ENCODE data around the gene ZNF594.
"Not testable (repeated sequence)": the region's sequence is repeated elsewhere in the genome, so short reads cannot be mapped to it uniquely, and the experiment has no call there.

ZNF594 gene

DNA sequence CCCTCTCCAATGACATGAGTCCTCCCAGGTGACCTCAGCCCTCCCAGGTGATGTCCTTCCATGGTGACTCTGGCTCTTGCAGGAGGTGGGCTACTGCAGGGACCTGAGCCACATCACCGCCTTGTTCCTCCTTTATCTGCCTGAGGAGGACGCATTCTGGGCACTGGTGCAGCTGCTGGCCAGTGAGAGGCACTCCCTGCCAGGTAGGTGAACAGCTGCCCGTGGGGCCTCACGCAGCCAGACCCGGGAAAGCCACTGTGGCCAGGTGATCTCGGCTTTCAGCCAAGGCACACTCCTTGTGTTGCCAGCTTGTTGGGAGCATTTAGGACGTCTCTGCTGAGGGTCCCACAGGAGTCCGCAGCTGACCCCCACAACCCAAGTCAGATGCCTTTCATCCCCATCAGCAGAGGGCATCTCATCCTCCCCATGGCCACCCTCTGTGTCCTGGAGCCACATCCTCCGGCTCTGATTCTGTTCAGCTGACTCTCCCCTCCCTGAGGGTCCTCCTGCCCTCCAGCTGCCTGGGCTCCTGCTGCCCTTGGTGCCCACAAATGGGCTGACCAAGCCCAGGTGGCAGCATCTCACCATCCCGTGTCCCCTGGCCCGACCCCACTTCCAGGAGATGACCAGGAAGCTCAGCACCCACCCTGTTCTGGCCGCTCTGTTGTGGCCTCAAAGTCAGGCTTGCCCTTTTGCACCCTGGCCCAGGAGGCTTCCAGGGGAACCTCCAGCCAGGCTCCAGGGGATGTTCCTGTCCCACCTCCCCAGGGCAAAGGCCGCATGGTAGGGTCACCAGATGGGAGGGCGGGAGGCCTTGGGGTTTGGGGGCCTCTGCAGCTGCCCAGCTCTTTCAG, 55.7 kb downstream of the ZNF594 start:
- Histone ChIP-seq H3K27ac (ENCODE audit: low read depth, low read length) (no peak overlapping the region), H3K4me1 (ENCODE audit: control insufficient read depth, insufficient read depth, low read length) (no peaks in the 10 kb centered on the region), H3K36me3 (ENCODE audit: control insufficient read depth, insufficient read depth, low read length) (no peaks in the 10 kb centered on the region), H3K9me3 (ENCODE audit: control insufficient read depth, insufficient read depth, low read depth, low read length) (no peaks in the 10 kb centered on the region), H3K4me3 (ENCODE audit: low read depth, low read length) (no peak overlapping the region), H3K9ac (ENCODE audit: low read length) (no peak overlapping the region), H3K27me3 (ENCODE audit: control insufficient read depth, insufficient read depth, low read length) (no peaks in the 10 kb centered on the region)

DNA sequence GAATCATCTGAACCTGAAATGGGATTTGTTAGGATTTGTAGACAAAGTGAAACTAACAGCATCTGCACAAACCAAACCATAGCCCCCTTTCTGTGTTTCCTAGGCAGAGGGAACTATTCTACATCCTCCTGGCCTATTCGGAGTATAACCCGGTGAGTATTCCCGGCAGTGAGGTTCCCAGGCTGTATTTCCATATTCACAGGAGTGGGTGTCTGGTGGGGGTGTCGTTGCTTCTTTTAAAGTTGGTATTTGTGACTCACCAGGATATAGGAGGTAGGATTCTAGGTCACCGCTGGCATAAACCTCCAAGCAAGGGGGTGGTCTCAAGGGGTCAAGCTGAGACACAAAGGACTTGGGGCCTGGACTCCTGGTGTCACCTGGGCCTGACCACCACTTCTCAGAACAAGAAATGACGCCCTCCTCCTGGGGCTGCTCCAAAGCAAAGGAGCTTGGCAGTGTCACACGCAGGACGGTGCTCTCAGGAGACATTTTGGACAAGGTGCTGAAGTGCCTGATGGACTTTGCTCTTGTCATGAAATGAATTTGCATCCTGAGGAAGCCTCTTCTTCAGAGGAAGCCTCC, 56.4 kb downstream of the ZNF594 start:
- not testable (repeated sequence) for H3K4me1 ChIP-seq (ENCODE audit: control insufficient read depth, insufficient read depth, low read length); H3K27me3 ChIP-seq (ENCODE audit: control insufficient read depth, insufficient read depth, low read length); H3K9ac ChIP-seq (ENCODE audit: low read length); H3K4me3 ChIP-seq (ENCODE audit: low read depth, low read length); H3K36me3 ChIP-seq (ENCODE audit: control insufficient read depth, insufficient read depth, low read length); H3K9me3 ChIP-seq (ENCODE audit: control insufficient read depth, insufficient read depth, low read depth, low read length); H3K27ac ChIP-seq (ENCODE audit: low read depth, low read length)

DNA sequence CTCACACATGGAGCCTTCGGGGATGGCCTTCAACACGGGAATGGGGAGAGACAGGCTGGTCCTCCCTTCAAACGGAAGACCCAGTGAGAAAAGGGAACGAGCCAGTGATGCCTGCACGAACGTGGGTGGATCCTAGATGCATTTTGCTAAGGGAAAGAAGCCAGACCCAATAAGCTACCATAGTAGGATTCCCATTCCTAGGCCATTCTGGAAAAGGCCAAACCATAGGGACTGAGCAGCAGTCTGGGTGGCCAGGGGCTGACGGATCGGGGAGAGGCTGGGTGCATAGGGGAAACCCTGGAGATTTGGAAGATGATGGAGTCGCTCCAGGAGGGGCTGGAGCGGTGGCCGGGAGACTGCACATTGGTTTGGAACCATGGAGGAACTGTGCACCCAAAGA, 57.1 kb downstream of the ZNF594 start:
- H3K36me3 ChIP-seq (ENCODE audit: control insufficient read depth, insufficient read depth, low read length); H3K9me3 ChIP-seq (ENCODE audit: control insufficient read depth, insufficient read depth, low read depth, low read length); H3K9ac ChIP-seq (ENCODE audit: low read length); H3K27me3 ChIP-seq (ENCODE audit: control insufficient read depth, insufficient read depth, low read length); H3K4me3 ChIP-seq (ENCODE audit: low read depth, low read length); H3K27ac ChIP-seq (ENCODE audit: low read depth, low read length); H3K4me1 ChIP-seq (ENCODE audit: control insufficient read depth, insufficient read depth, low read length): not testable (repeated sequence)

DNA sequence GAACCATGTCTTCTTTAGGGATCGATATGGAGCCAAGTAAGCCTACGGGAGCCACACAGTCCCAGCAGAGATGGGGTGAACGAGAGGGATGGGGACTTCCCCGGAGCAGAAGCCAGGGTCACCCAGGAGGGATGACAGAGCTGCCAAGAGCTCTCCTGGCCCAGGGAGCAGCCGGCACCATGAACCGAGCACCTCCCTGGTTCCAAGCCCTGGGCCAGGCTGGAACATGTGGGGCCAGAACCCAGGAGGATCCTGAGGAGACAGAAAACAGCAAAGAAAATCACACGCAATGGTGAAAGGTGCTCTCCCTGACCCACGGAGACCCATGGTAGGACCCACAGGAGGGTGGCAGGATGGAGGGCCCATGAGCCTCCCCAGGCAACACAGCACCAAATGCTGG, 57.7 kb downstream of the ZNF594 start:
- not testable (repeated sequence) for H3K27me3 ChIP-seq (ENCODE audit: control insufficient read depth, insufficient read depth, low read length); H3K4me3 ChIP-seq (ENCODE audit: low read depth, low read length); H3K27ac ChIP-seq (ENCODE audit: low read depth, low read length); H3K4me1 ChIP-seq (ENCODE audit: control insufficient read depth, insufficient read depth, low read length); H3K36me3 ChIP-seq (ENCODE audit: control insufficient read depth, insufficient read depth, low read length); H3K9me3 ChIP-seq (ENCODE audit: control insufficient read depth, insufficient read depth, low read depth, low read length); H3K9ac ChIP-seq (ENCODE audit: low read length)

DNA sequence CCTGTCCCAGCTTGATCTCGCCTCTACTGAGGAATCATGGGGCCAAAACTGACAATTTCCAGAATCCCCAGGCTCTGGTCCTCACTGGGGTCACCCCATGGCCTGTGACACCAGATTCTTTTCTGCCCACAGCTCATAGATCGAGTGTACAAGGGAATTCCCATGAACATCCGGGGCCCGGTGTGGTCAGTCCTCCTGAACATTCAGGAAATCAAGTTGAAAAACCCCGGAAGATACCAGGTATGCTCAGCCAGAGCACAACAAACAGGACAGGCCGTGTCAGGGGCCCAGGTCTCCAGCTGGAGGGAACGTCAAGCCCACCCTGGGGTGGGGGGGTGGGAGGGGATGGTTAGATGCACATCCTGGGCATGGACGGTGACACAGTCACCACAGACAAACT, 58.4 kb downstream of the ZNF594 start:
- H3K27me3 ChIP-seq (ENCODE audit: control insufficient read depth, insufficient read depth, low read length) = no peaks in the 10 kb centered on the region
- H3K9ac ChIP-seq (ENCODE audit: low read length) = no peak overlapping the region
- H3K4me3 ChIP-seq (ENCODE audit: low read depth, low read length) = no peak overlapping the region
- H3K36me3 ChIP-seq (ENCODE audit: control insufficient read depth, insufficient read depth, low read length) = no peaks in the 10 kb centered on the region
- no peak overlapping the region for H3K27ac ChIP-seq (ENCODE audit: low read depth, low read length)
- H3K9me3 ChIP-seq (ENCODE audit: control insufficient read depth, insufficient read depth, low read depth, low read length) = no peaks in the 10 kb centered on the region
- no peaks in the 10 kb centered on the region for H3K4me1 ChIP-seq (ENCODE audit: control insufficient read depth, insufficient read depth, low read length)

- H3K36me3 ChIP-seq (ENCODE audit: control insufficient read depth, insufficient read depth, low read length); H3K4me1 ChIP-seq (ENCODE audit: control insufficient read depth, insufficient read depth, low read length); H3K9ac ChIP-seq (ENCODE audit: low read length); H3K9me3 ChIP-seq (ENCODE audit: control insufficient read depth, insufficient read depth, low read depth, low read length); H3K27ac ChIP-seq (ENCODE audit: low read depth, low read length); H3K27me3 ChIP-seq (ENCODE audit: control insufficient read depth, insufficient read depth, low read length); H3K4me3 ChIP-seq (ENCODE audit: low read depth, low read length): not testable (repeated sequence)
Measured at GRCh38 chr17:5132503-5133225, 59.0 kb downstream of the ZNF594 start.

DNA sequence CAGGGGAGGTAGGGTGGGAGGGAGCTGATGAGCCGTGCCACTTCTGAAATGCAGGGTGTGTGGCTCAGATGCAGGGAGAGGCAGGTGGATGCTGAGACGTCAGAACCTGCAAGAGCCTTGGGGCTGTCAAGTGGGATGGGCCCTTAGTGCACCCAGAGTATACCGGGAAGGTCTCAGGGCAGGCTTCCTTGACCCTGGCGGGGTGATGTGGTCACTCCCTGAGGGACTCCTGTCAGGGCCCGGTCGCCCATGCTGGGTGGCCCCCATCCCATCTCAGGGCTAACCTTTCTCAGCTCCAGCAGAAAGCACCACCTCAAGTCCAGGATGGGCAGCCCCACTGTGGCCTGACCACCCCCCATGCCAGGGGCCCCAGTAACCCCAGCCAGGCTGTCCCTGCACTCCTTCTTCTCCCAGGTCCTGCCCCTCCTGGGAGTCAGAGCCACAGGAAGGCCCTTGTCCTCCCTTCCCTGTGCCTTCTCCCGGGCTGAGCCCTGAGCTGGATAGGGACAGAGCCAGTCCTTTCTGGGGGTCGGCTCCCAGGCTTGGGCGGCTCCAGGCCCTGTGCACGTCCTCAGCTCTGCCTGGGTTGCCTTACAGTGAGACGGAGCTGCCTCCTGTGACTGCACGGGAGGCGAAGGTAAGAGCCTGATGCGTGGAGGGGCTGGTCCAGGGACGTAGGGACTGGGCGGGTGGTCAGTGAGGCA, 59.7 kb downstream of the ZNF594 start:
- not testable (repeated sequence) for H3K27ac ChIP-seq (ENCODE audit: low read depth, low read length); H3K9ac ChIP-seq (ENCODE audit: low read length); H3K27me3 ChIP-seq (ENCODE audit: control insufficient read depth, insufficient read depth, low read length); H3K4me1 ChIP-seq (ENCODE audit: control insufficient read depth, insufficient read depth, low read length); H3K36me3 ChIP-seq (ENCODE audit: control insufficient read depth, insufficient read depth, low read length); H3K9me3 ChIP-seq (ENCODE audit: control insufficient read depth, insufficient read depth, low read depth, low read length); H3K4me3 ChIP-seq (ENCODE audit: low read depth, low read length)

DNA sequence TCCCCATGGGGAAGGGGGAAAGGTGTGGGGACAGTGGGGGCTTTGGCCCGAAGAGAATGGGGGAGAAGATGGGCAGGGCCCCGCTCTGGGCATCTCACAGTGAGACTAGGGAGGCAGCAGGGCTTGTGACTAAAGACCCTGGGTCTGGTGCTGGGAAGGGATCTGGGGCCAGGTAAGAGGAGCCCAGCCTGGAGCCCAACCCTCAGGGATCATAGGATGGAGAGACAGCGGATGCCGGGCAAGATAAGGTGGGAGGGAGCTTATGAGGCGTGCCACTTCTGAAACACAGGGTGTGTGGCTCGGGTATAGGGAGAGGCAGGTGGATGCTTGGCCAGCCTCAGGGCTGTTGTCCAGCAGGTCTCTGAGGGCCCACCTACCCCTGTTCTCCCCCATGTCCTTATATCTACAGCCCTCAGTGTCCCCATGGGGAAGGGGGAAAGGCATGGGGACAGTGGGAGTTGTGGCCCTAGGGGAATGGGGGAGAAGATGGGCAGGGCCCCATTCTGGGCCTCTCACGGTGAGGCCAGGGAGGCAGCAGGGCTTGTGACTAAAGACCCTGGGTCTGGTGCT, 60.4 kb downstream of the ZNF594 start:
- H3K4me1 ChIP-seq (ENCODE audit: control insufficient read depth, insufficient read depth, low read length) = no peaks in the 10 kb centered on the region
- H3K9me3 ChIP-seq (ENCODE audit: control insufficient read depth, insufficient read depth, low read depth, low read length) = no peaks in the 10 kb centered on the region
- H3K27me3 ChIP-seq (ENCODE audit: control insufficient read depth, insufficient read depth, low read length) = no peaks in the 10 kb centered on the region
- no peak overlapping the region for H3K9ac ChIP-seq (ENCODE audit: low read length)
- H3K4me3 ChIP-seq (ENCODE audit: low read depth, low read length) = no peak overlapping the region
- H3K36me3 ChIP-seq (ENCODE audit: control insufficient read depth, insufficient read depth, low read length) = no peaks in the 10 kb centered on the region
- H3K27ac ChIP-seq (ENCODE audit: low read depth, low read length) = no peak overlapping the region

- H3K27me3 ChIP-seq (ENCODE audit: control insufficient read depth, insufficient read depth, low read length); H3K27ac ChIP-seq (ENCODE audit: low read depth, low read length); H3K36me3 ChIP-seq (ENCODE audit: control insufficient read depth, insufficient read depth, low read length); H3K9me3 ChIP-seq (ENCODE audit: control insufficient read depth, insufficient read depth, low read depth, low read length); H3K4me1 ChIP-seq (ENCODE audit: control insufficient read depth, insufficient read depth, low read length); H3K9ac ChIP-seq (ENCODE audit: low read length); H3K4me3 ChIP-seq (ENCODE audit: low read depth, low read length): not testable (repeated sequence)
Measured at GRCh38 chr17:5130687-5131086, 61.0 kb downstream of the ZNF594 start.

- not testable (repeated sequence) for H3K4me1 ChIP-seq (ENCODE audit: control insufficient read depth, insufficient read depth, low read length); H3K9ac ChIP-seq (ENCODE audit: low read length); H3K36me3 ChIP-seq (ENCODE audit: control insufficient read depth, insufficient read depth, low read length); H3K27me3 ChIP-seq (ENCODE audit: control insufficient read depth, insufficient read depth, low read length); H3K9me3 ChIP-seq (ENCODE audit: control insufficient read depth, insufficient read depth, low read depth, low read length); H3K4me3 ChIP-seq (ENCODE audit: low read depth, low read length); H3K27ac ChIP-seq (ENCODE audit: low read depth, low read length)
Measured at GRCh38 chr17:5130261-5130660, 61.4 kb downstream of the ZNF594 start.

GRCh38 chr17:5129770-5130169, 61.9 kb downstream of the ZNF594 start:
- not testable (repeated sequence) for H3K4me3 ChIP-seq (ENCODE audit: low read depth, low read length); H3K9ac ChIP-seq (ENCODE audit: low read length); H3K27ac ChIP-seq (ENCODE audit: low read depth, low read length); H3K4me1 ChIP-seq (ENCODE audit: control insufficient read depth, insufficient read depth, low read length); H3K27me3 ChIP-seq (ENCODE audit: control insufficient read depth, insufficient read depth, low read length); H3K9me3 ChIP-seq (ENCODE audit: control insufficient read depth, insufficient read depth, low read depth, low read length); H3K36me3 ChIP-seq (ENCODE audit: control insufficient read depth, insufficient read depth, low read length)

Data from HUES6 (cell line).